ENCODE data around the gene ABO. TPM values are rescaled to one million over a fixed set of nuclear protein-coding genes. Genes with fewer than 3 reads are reported as not detected.

Gene ABO
- total and polyA plus RNA-seq, 9 of the 15 experiments (the other 6 are each of a cell fraction or from before 2014, with no cell fraction given): 5.0 to 21.9 (median 11.9) TPM

GRCh38 chr9:133207021-133207531 is 67.9 kb downstream of the ABO start:
- BruUV-seq (replicated peaks): no TSS peak
- FAIRE-seq (no peak), DNase-seq (ENCODE audit: extremely low read depth in 1 of 4, low spot score in 3 of 4) (no peak), ATAC-seq (no peak)
- no peak overlapping the region for H3K27ac ChIP-seq (ENCODE audit: extremely low read depth, low read depth, low read length)
- H3K4me2 ChIP-seq (ENCODE audit: insufficient read depth, low read length): no peak overlapping the region
- H4K20me1 ChIP-seq (replicated peaks; ENCODE audit: control insufficient read depth, insufficient read depth, low read length): no peaks in the 10 kb centered on the region; the same call in 1 of the 2 replicates
- H3K9ac ChIP-seq (ENCODE audit: insufficient read depth in 1 of 2, low read depth in 2 of 2, low read length in 2 of 2): no peak overlapping the region; a peak in 1 of 4 replicates
- H3K4me1 ChIP-seq (replicated peaks in 1 of 2; ENCODE audit: control insufficient read depth in 2 of 2, insufficient read depth in 2 of 2, low read length in 2 of 2): peaks cover 0 to 11% of the 10 kb centered on the region in 2 experiments; a peak in 1 of 5 replicates
- intact Hi-C loops (cut with micrococcal nuclease): no loop called here
- H2AFZ ChIP-seq (ENCODE audit: low read depth, low read length): no peak overlapping the region
- ChIA-PET CTCF (ENCODE audit: low intra/inter-chr PET ratio) (no interaction called here), POLR2A (interaction anchor here (0.6 kb wide), 1 partner anchor 972 kb away, joined by 3 read pairs; no protein-coding TSS in a partner anchor)
- TF ChIP-seq CHD1 (IDR thresholded peaks at IDR 0.05; ENCODE audit: low read length): no peak
- TF ChIP-seq MXI1 (IDR thresholded peaks at IDR 0.05; ENCODE audit: low read depth, low read length): no peak
- TF ChIP-seq ZNF140 (CRISPR knock-in tag; IDR thresholded peaks at IDR 0.05): no peak
- no peak for TF ChIP-seq EP400 (IDR thresholded peaks at IDR 0.05)
- no peak for TF ChIP-seq SRF (CRISPR knock-in tag; IDR thresholded peaks at IDR 0.05)
- no peak for TF ChIP-seq POU5F1 (IDR thresholded peaks at IDR 0.05; ENCODE audit: borderline replicate concordance, low read depth, low read length, partially characterized antibody)
- no peak for TF ChIP-seq HNRNPUL1 (IDR thresholded peaks at IDR 0.05; ENCODE audit: low read length)
- no peak for TF ChIP-seq NR2C2 (CRISPR knock-in tag; IDR thresholded peaks at IDR 0.05)
- no peak for TF ChIP-seq NR2C2 (tag; IDR thresholded peaks at IDR 0.05)
- no peak for TF ChIP-seq HIVEP1 (CRISPR knock-in tag; IDR thresholded peaks at IDR 0.05)
- TF ChIP-seq ZNF146 (CRISPR knock-in tag; IDR thresholded peaks at IDR 0.05; ENCODE audit: unreplicated experiment): no peak
- TF ChIP-seq CTBP1 (IDR thresholded peaks at IDR 0.05; ENCODE audit: borderline replicate concordance): no peak
- no peak for TF ChIP-seq PBX2 (CRISPR knock-in tag; IDR thresholded peaks at IDR 0.05; ENCODE audit: low read depth)
- no peak for TF ChIP-seq PBX2 (tag; conservative IDR thresholded peaks at IDR 0.05; ENCODE audit: low read depth)
- no peak for TF ChIP-seq PTBP1 (IDR thresholded peaks at IDR 0.05; ENCODE audit: low read depth, low read length)
- TF ChIP-seq SUPT5H (IDR thresholded peaks at IDR 0.05): no peak
- no peaks in the 10 kb centered on the region for H3K9me1 ChIP-seq (ENCODE audit: control insufficient read depth, insufficient read depth, low read length)
- no peaks in the 10 kb centered on the region for H3K79me2 ChIP-seq (ENCODE audit: control insufficient read depth, insufficient read depth, low read length)
- no peak overlapping the region for H3K4me3 ChIP-seq
- in situ Hi-C loops (cut with MboI): no loop called here
- H3K9me3 ChIP-seq (replicated peaks; ENCODE audit: control insufficient read depth, insufficient read depth, low read depth, low read length): no peaks in the 10 kb centered on the region
- peaks cover 36 to 80% of the 10 kb centered on the region in 2 experiments; a peak in 4 of 5 replicates for H3K27me3 ChIP-seq (ENCODE audit: control insufficient read depth in 2 of 2, insufficient read depth in 2 of 2, low read length in 2 of 2)
- H3K36me3 ChIP-seq (ENCODE audit: control insufficient read depth, insufficient read depth, low read length): no peaks in the 10 kb centered on the region
- 12% methylated on average over 13 of the region's 14 CpGs for WGBS (ENCODE audit: insufficient coverage, low coverage, missing lambda C conversion rate)

All from K562 (cell line).